T-cell (primary cell): ENCODE results near the gene KAZN. TPM values are rescaled to one million over a fixed set of nuclear protein-coding genes. Genes with fewer than 3 reads are reported as not detected.
A peak's percentile ranks its signal among the peaks of the same experiment; 100 is the strongest.
"Not testable (repeated sequence)": the region's sequence is repeated elsewhere in the genome, so short reads cannot be mapped to it uniquely, and the experiment has no call there.

Experiments
- ATAC-seq, 4 experiments: fragments of 200-7000 bp in 3 of 4; fragments of 150-1000 bp in 1 of 4; cut with Tn5 transposase; replicated peaks in 1 of 4; 1 replicate in 3 of 4; 2 replicates in 1 of 4; pipeline ENCODE4 v1.10.0; 2021; ENCODE audit warnings: moderate library complexity in 3 of 4, mild to moderate bottlenecking in 2 of 4, moderate number of reproducible peaks in 1 of 4
- CTCF ChIA-PET, 2 donors: fragments of 300-600 bp; sonication (Branson Sonifier 250); formaldehyde crosslinking; loops; one replicate each; lab custom pipeline; 2022; ENCODE audit warnings: antibody characterized with exemption in 2 of 2; lab: Charles Lee
- POLR2A ChIA-PET, 2 donors: fragments of 300-600 bp; sonication (Branson Sonifier 250); formaldehyde crosslinking; loops; one replicate each; lab custom pipeline; 2022; ENCODE audit warnings: antibody characterized with exemption in 2 of 2; lab: Charles Lee
- DNase-seq, 35 experiments: peaks; one replicate each; pipeline versions ENCODE4 v3.0.0 to v3.0.0-alpha.2; 2013 to 2023
- H3K27ac ChIP-seq: one replicate; pipeline ENCODE4 v1.5.1; 2013; ENCODE audit warnings: low read length
- H3K27me3 ChIP-seq, 2 experiments: replicated peaks in 1 of 2; 1 replicate in 1 of 2; 2 replicates in 1 of 2; pipeline versions ENCODE4 v1.6.1 to v1.7.0; 2013; ENCODE audit warnings: low read length in 1 of 2, mixed read lengths in 1 of 2; ENCODE audit not compliant: control insufficient read depth in 2 of 2, insufficient read depth in 2 of 2; ENCODE audit errors: extremely low read depth in 1 of 2
- H3K36me3 ChIP-seq, 2 donors: 1 replicate in 1 of 2; 2 replicates in 1 of 2; pipeline versions ENCODE4 v1.6.1 to v1.7.0; 2013; ENCODE audit warnings: low read length in 1 of 2; ENCODE audit not compliant: control insufficient read depth in 2 of 2, insufficient read depth in 1 of 2; ENCODE audit errors: extremely low read depth in 1 of 2
- H3K4me1 ChIP-seq, 2 experiments: 1 replicate in 1 of 2; 2 replicates in 1 of 2; pipeline versions ENCODE4 v1.6.1 to v1.7.0; 2013; ENCODE audit warnings: low read length in 2 of 2, mixed read lengths in 1 of 2; ENCODE audit not compliant: insufficient read depth in 2 of 2, control insufficient read depth in 1 of 2; ENCODE audit errors: extremely low read depth in 1 of 2
- H3K4me3 ChIP-seq, 2 donors: 1 replicate in 1 of 2; 2 replicates in 1 of 2; pipeline versions ENCODE4 v1.5.1 to v1.7.0; 2013; ENCODE audit warnings: mild to moderate bottlenecking in 2 of 2, low read length in 1 of 2, moderate library complexity in 1 of 2; ENCODE audit not compliant: control insufficient read depth in 1 of 2; ENCODE audit errors: extremely low read depth in 1 of 2
- H3K9me3 ChIP-seq: 2 replicates; pipeline ENCODE4 v1.7.0; 2013
- H3K27ac Mint-ChIP-seq, 2 donors: one replicate each; pipeline ENCODE4 v1.8.0; 2020 to 2021; ENCODE audit warnings: mild to moderate bottlenecking in 2 of 2, mixed read lengths in 2 of 2
- H3K27me3 Mint-ChIP-seq, 2 donors: one replicate each; pipeline ENCODE4 v1.8.0; 2021 to 2022; ENCODE audit warnings: mixed read lengths in 2 of 2
- H3K36me3 Mint-ChIP-seq: one replicate; pipeline ENCODE4 v1.8.0; 2021; ENCODE audit warnings: mixed read lengths
- H3K4me1 Mint-ChIP-seq, 3 donors: one replicate each; pipeline ENCODE4 v1.8.0; 2020 to 2022; ENCODE audit warnings: mixed read lengths in 3 of 3, mild to moderate bottlenecking in 1 of 3
- H3K4me3 Mint-ChIP-seq, 3 donors: one replicate each; pipeline ENCODE4 v1.8.0; 2020 to 2022; ENCODE audit warnings: mild to moderate bottlenecking in 3 of 3, mixed read lengths in 3 of 3, moderate library complexity in 3 of 3
- H3K9me3 Mint-ChIP-seq, 3 donors: one replicate each; pipeline ENCODE4 v1.8.0; 2020 to 2022; ENCODE audit warnings: mixed read lengths in 3 of 3
- WGBS: methylation state at CpG from one replicate; pipeline ENCODE4 v1.1.5; 2013; ENCODE audit warnings: missing lambda C conversion rate; ENCODE audit not compliant: insufficient coverage; 5-methylcytosine and 5-hydroxymethylcytosine counted together
- total RNA-seq, 35 experiments: library from RNA in 6 of 35; stranded (reverse) in 6 of 35; fragments of 120-200 nt in 1 of 35; gene quantifications; one replicate each; pipeline versions ENCODE4 v1.2.1 to v1.2.4 and lab custom pipeline; 2013 to 2026

Gene KAZN
- total RNA-seq, 5 donors from 2014 or later (not counting 1 experiment from before 2014, with no cell fraction given): 0.18 to 0.58 (median 0.30) TPM

DNA sequence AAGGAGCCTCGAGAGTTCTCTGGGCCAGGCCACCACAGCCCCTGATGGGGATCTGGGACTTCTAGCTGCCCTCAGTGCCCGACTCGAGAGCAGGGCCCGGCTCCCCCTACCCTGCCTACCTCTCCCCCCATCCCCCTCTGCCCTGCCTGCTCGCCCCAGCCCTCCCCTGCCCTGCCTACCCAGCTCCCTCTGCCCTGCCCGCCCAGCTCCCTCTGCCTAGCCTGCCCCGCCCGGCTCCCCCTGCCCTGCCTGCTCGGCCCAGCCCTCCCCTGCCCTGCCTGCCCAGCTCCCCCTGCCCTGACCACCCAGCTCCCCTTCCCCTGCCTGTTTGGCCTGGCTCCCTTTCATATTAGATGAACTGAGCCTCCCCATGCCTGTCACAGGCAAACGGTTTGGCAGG is 437.6 kb downstream of the KAZN start:
- Histone ChIP-seq H3K4me3 (no peak overlapping the region), H3K27ac (no peak overlapping the region), H3K9me3 (no peaks in the 10 kb centered on the region), H3K36me3 (no peaks in the 10 kb centered on the region), H3K4me1 (peaks cover 0 to 5% of the 10 kb centered on the region in 2 experiments), H3K27me3 (peaks cover 0 to 2% of the 10 kb centered on the region in 2 experiments)
- Mint-ChIP-seq H3K27ac (no peak overlapping the region), H3K4me3 (no peak overlapping the region), H3K9me3 (no peaks in the 10 kb centered on the region), H3K4me1 (peaks cover 9 to 10% (median 10%) of the 10 kb centered on the region in 3 donors), H3K36me3 (no peaks in the 10 kb centered on the region), H3K27me3 (no peaks in the 10 kb centered on the region)
- POLR2A ChIA-PET: interaction anchor here in 1 of 2 donors (0.6 kb wide), 1 partner anchor 969 kb away, joined by 5 read pairs; no protein-coding TSS in a partner anchor
- DNase-seq: no peak
- CTCF ChIA-PET: no interaction called here
- ATAC-seq: no peak
- WGBS: no CpG with 5 or more reads among the region's 10 CpGs

DNA sequence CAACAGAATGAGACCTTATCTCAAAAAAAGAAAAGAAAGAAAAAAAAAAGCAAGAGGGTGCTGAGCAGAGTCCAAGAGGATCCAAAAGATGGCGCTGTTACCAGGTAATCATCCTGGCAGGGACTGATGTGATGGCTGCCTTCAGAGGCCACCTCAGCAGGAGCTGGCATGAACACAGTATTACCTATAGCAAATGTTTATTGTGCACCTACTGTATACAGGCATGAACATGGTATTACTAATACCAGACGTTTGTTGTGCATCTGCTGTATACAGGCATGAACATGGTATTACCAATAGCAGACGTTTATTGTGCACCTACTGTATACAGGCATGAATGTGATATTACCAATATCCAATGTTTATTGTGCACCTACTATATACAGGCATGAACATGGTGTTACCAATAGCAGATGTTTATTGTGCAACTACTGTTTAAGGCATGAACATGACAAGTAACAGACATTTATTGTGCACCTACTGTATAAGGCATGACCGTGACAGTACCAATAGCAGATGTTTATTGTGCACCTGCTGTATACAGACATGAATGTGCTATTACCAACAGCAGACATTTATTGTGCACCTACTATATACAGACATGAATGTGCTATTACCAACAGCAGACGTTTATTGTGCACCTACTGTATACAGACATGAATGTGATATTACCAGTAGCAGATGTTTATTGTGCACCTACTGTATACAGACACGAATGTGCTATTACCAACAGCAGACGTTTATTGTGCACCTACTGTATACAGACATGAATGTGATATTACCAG is 439.9 kb downstream of the KAZN start:
- Histone ChIP-seq H3K27me3 (peaks cover 0 to 7% of the 10 kb centered on the region in 2 experiments), H3K27ac (no peak overlapping the region), H3K4me1 (peaks cover 0 to 5% of the 10 kb centered on the region in 2 experiments), H3K36me3 (no peaks in the 10 kb centered on the region), H3K9me3 (no peaks in the 10 kb centered on the region), H3K4me3 (no peak overlapping the region)
- Mint-ChIP-seq H3K4me3 (no peak overlapping the region), H3K27me3 (no peaks in the 10 kb centered on the region), H3K9me3 (no peaks in the 10 kb centered on the region), H3K36me3 (no peaks in the 10 kb centered on the region), H3K4me1 (peaks cover 8 to 10% (median 8%) of the 10 kb centered on the region in 3 donors), H3K27ac (no peak overlapping the region)
- ChIA-PET POLR2A (no interaction called here), CTCF (no interaction called here)
- ATAC-seq: no peak
- DNase-seq: peak in 2 of 35 experiments; percentile 7 to 21
- WGBS: 80% methylated on average over 1 of the region's 7 CpGs

DNA sequence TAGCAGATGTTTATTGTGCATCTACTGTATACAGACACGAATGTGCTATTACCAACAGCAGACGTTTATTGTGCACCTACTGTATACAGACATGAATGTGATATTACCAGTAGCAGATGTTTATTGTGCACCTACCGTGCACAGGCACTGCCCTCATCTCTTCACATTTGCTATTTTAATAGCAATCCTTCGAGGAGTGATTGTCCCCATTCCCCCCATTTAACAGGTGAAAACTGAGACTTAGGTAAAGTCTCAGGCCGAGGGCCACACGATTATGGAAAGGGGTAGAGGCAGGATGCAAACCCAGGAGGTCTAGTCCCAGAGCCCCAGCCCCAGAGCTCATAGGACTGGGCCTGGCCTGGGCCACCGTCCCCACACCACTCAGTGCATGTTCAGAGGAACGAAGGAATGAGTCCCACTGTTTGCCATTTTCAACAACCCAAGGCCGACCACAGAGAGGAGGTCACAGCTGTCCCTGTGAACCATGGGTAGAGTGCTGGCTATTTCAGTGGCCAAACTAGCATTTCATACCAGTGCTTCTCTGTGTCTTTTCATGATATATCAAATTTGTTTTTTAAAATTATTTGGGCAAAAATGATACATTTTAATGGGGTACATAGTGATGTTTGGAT is 440.6 kb downstream of the KAZN start:
- POLR2A ChIA-PET: no interaction called here
- WGBS: 90% methylated on average over 2 of the region's 9 CpGs
- no peaks in the 10 kb centered on the region for H3K36me3 Mint-ChIP-seq
- H3K27ac Mint-ChIP-seq: no peak overlapping the region
- peaks cover 1 to 3% (median 1%) of the 10 kb centered on the region in 3 donors for H3K4me1 Mint-ChIP-seq
- Histone ChIP-seq H3K4me1 (peaks cover 0 to 4% of the 10 kb centered on the region in 2 experiments), H3K4me3 (no peak overlapping the region), H3K9me3 (no peaks in the 10 kb centered on the region), H3K36me3 (no peaks in the 10 kb centered on the region), H3K27ac (no peak overlapping the region), H3K27me3 (peaks cover 0 to 7% of the 10 kb centered on the region in 2 experiments)
- no peaks in the 10 kb centered on the region for H3K27me3 Mint-ChIP-seq
- H3K4me3 Mint-ChIP-seq: no peak overlapping the region
- CTCF ChIA-PET: no interaction called here
- ATAC-seq: no peak
- no peaks in the 10 kb centered on the region for H3K9me3 Mint-ChIP-seq
- DNase-seq: no peak

DNA sequence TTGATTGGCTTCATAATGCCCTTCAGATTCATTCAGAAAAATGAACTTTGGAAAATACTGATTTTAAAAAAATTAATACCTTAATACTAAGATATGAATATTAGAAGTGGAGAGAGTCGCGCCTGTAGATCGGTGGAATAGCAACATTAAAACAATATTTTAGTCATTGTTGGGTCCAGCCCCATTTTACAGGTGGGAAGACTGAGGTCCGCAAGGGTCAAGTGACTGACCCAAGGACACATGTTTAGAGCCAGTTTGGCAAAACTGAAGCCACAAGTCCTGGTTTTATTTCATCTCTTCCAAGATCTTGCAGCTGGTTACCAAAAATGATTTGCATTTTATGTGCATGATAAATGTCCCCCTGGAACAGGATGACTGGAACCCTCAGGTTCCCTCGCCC is 441.4 kb downstream of the KAZN start:
- H3K27me3 ChIP-seq: peaks cover 0 to 7% of the 10 kb centered on the region in 2 experiments
- POLR2A ChIA-PET: no interaction called here
- H3K4me3 ChIP-seq: no peak overlapping the region
- Mint-ChIP-seq H3K27me3 (no peaks in the 10 kb centered on the region), H3K4me3 (no peak overlapping the region), H3K27ac (no peak overlapping the region), H3K36me3 (no peaks in the 10 kb centered on the region), H3K9me3 (no peaks in the 10 kb centered on the region), H3K4me1 (no peaks in the 10 kb centered on the region)
- DNase-seq: no peak
- no peaks in the 10 kb centered on the region for H3K36me3 ChIP-seq
- ATAC-seq: no peak
- no peaks in the 10 kb centered on the region for H3K4me1 ChIP-seq
- 97% methylated on average over 4 of the region's 5 CpGs for WGBS
- CTCF ChIA-PET: no interaction called here
- no peak overlapping the region for H3K27ac ChIP-seq
- H3K9me3 ChIP-seq: no peaks in the 10 kb centered on the region

DNA sequence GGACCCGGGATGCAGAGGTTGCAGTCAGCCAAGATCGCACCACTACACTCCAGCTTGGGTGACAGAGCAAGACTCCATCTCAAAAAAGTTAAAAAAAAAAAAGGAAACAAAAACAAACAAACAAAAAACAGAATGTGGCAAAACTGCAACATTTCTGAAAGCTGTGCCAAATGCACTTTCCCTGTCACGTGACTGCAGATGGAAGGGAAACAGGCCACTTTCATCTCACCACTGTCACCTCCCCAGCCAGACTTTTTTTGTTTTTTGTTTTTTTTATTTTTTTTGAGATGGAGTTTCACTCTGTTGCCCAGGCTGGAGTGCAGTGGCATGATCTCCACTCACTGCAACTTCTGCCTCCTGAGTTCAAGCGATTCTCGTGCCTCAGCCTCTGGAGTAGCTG is 442.2 kb downstream of the KAZN start:
- H3K9me3 ChIP-seq, H3K27ac ChIP-seq, H3K4me3 Mint-ChIP-seq, H3K36me3 ChIP-seq, DNase-seq, ATAC-seq, H3K27ac Mint-ChIP-seq, H3K36me3 Mint-ChIP-seq, H3K4me1 Mint-ChIP-seq, H3K27me3 ChIP-seq, H3K27me3 Mint-ChIP-seq, POLR2A ChIA-PET, H3K9me3 Mint-ChIP-seq, CTCF ChIA-PET, H3K4me3 ChIP-seq, H3K4me1 ChIP-seq: not testable (repeated sequence)
- WGBS: 100% methylated on average over 1 of the region's 5 CpGs

DNA sequence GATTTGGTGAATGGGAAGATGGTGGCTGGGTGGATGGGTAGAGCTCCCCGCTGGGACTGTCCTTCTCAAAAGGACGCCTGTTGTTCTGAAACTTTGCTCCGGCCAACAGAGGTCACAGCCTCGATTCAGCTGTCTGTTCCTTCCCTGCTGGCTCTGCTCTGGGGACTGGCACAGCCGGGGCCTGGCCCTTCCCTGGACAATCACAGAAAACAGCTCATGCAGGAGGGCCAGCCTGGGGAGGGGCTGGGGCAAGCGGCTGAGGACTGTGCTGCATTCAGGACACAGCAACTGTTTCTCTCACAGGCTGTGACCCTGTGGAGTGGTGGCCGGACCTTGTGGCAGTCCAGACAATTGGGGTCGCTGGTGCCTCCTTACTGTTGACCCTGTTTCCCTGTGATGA is 444.4 kb downstream of the KAZN start:
- ATAC-seq (no peak), DNase-seq (no peak)
- no peak overlapping the region for H3K4me3 Mint-ChIP-seq
- H3K27me3 Mint-ChIP-seq: no peaks in the 10 kb centered on the region
- no peak overlapping the region for H3K27ac Mint-ChIP-seq
- no peak overlapping the region for H3K27ac ChIP-seq
- H3K36me3 Mint-ChIP-seq: no peaks in the 10 kb centered on the region
- ChIA-PET CTCF (no interaction called here), POLR2A (no interaction called here)
- no peaks in the 10 kb centered on the region for H3K9me3 Mint-ChIP-seq
- H3K4me1 ChIP-seq: no peaks in the 10 kb centered on the region
- no peaks in the 10 kb centered on the region for H3K9me3 ChIP-seq
- WGBS: 89% methylated on average over 8 of the region's 8 CpGs
- H3K4me3 ChIP-seq: no peak overlapping the region
- no peaks in the 10 kb centered on the region for H3K36me3 ChIP-seq
- H3K27me3 ChIP-seq: peaks cover 0 to 8% of the 10 kb centered on the region in 2 experiments
- no peaks in the 10 kb centered on the region for H3K4me1 Mint-ChIP-seq
